ENCODE data around the gene JARID2. TPM values are rescaled to one million over a fixed set of nuclear protein-coding genes. Genes with fewer than 3 reads are reported as not detected.

JARID2 gene
- polyA plus RNA-seq, 1 donor: 13.1 TPM

DNA sequence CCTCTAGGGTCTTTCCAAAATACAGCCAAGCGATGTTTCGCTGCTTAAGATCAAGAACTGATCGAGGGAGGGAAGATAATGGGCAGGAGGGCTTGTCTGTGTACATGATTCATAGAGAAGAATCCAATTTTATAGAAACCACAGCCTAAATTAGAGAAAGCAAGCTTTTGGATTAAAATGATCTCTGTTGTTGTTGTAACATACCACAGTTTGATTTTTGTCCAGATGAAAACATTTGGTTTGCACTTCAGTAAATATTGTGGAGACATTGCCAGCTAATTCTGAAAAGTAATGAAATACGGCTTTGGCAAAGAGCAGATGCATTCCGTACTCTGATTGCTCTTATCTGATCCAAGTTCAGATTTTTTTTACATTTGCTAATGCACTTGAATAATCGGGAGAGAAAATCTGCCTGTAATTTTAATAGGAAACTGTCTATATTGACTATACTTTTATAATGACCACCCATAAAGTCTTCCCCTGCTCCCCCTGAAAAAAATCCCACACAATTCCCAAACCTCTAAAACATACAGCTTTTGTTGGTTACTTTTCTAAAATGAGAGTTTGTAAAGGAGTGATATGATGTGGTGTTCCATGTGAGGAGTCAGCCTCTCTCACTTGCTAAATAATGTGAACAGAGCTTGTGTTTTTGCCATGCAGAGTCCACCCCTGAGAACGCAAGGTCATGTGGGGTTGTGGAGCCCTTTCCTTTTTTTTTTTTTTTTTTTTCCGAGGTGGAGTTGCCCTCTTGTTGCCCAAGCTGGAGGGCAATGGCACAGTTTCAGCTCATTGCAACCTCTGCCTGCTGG, 217.1 kb downstream of the JARID2 start:
- DNase-seq (ENCODE audit: low read depth): peak; percentile 31

DNA sequence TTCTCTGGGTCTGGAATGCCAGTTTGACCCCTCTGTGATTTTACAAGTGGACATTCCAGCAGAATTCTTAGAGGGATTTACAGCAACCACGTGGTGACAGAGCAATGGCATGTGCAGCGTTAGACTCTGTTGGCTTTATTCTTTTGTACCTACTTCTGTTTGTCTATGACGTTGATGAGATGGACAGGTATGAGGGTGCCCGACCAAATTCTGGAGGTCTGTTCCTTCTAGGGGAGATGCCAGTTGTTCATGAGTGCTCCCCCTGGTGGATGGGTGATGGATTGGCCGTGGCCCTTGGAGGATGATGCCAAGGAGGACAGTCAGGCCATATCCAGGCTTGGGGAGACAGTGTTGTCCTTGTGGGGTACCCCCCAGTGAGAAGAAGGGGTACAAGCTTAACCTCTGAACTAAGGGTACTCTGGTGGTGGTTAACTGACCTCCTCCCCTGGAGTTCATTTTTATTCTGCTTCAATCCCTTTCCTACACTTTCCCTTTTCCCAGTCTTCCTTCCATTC, 218.4 kb downstream of the JARID2 start:
- DNase-seq (ENCODE audit: low read depth): no peak

DNA sequence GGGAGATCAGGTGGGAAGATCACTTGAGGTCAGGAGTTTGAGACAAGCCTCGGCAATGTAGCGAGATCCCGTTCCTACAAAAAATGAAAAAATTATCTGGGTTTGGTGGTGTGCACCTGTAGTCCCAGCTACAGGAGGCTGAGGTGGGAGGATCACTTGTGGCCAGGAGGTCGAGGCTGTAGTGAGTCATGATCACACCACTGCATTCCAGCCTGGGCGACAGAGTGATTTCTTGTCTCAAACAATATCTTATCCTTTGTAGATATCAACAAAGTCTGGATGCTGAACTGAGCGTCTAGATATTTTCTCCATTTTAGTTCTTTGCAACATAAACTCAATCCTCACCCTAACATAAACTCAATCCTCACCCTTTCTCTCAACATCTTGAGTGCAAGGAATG, 219.3 kb downstream of the JARID2 start:
- DNase-seq (ENCODE audit: low read depth): no peak

DNA sequence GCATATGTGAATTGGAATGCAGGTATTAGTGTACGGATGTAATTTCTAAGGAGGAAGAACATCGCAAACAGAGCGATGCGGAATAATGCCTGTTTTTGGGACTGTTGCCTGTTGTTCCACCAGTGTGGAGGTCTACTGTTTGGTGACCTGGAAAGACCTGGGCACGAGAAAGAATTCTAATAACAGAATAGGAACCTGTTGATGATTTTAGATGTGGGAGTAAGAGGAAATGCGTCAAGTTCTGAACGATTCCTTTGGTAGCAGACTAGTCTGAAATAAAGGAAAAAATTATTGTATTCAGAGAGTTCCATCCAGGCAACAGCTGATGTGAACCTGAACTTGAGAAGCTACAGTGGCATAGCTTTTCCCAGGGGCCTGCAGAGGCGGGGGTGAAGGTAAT, 224.9 kb downstream of the JARID2 start:
- no peak for DNase-seq (ENCODE audit: low read depth)

DNA sequence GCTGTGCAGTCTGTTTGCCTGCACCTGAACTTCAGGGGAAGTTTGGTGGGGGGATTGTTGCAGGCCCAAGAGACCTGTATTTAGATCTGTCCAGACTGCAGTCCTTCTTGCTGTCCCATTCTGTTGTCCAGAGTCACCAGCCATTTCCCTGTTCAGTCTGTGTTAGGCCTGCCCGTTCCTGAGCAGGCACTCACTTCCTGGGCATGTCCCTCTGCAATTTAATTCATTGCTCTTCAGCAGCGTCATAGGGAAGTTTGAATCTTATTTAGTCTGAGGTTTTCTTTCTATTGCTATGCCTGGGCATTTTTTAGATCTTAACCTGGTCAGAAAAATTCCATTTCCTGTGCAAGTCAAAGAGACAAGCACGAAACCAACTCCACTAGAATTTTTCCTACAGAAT, 226.8 kb downstream of the JARID2 start:
- no peak for DNase-seq (ENCODE audit: low read depth)

DNA sequence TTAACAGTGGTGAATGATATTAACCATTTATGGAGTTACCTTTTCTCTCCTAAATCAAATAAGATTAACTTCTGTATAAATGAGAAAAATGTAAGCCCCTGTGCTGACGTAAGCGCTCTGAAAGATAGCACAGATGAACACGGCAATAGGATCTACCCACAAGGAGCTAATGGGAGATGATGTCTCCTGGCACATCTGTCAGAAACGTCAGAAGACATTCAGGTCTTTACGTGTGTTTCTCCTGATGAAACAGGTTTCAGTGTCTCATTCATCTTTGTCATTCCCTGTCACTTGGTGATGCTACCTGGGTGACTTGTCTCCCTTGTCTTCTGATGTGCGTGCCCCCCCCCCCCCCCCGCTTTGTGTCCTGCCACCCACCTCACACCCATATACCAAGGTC, 227.3 kb downstream of the JARID2 start:
- DNase-seq (ENCODE audit: low read depth): no peak

DNA sequence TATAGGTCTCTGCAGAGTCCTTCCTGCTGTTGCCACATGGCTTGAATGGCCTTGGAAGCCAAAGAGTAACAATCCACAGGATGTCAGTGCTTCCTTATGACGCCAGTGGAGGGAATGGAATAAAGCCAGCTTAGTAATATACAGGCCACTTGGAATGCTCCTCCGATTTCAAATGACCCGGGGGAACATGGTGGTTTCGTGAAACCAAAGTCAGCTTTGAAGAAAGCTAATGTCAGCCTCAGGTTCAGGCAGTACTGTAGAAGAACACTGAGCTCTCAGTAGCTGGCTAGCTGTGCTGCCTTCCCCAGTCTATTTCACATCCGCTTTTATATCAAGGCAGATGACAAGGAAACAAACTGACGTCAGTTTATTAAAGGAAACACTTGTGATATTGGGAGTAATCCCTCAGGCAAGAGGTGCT, 227.9 kb downstream of the JARID2 start:
- DNase-seq (ENCODE audit: low read depth): no peak

DNA sequence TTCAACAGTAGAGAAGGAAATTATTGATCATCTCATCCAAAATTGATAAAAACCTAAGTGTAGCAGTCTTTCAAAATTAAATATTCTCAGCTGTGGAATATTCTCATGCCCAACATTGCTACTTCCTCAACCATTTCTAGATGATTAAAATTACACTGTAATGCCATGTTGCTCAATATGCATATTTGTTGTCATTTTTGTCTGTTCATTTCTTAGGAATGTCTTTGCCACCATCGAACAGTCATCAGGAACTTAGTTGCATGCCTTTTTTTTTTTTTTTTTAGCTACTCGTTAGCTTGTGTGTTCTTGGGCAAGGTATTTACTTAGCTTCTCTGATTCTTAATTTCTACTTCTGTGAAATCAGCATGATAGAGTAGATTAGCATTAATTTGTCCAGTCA, 228.3 kb downstream of the JARID2 start:
- no peak for DNase-seq (ENCODE audit: low read depth)

DNA sequence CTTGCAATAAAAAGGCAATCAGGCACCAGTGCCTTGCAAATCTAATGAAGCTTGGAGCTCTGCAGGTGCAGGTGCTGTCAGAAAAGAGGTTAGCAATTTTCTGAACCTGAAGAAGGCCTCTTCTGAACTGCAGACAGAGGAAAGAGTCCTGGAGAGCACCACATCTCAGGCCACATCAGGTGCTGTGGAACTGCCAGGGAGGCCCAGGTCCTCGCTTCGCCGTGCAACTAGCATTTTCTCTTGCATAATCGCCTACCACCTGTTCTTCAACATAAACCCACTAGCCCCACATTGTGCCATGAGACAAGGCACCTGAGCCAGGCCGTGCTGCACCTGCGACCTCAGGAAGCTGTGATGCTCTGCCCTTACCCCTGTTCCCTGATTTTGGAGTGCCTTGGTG, 229.4 kb downstream of the JARID2 start:
- DNase-seq (ENCODE audit: low read depth): no peak

DNA sequence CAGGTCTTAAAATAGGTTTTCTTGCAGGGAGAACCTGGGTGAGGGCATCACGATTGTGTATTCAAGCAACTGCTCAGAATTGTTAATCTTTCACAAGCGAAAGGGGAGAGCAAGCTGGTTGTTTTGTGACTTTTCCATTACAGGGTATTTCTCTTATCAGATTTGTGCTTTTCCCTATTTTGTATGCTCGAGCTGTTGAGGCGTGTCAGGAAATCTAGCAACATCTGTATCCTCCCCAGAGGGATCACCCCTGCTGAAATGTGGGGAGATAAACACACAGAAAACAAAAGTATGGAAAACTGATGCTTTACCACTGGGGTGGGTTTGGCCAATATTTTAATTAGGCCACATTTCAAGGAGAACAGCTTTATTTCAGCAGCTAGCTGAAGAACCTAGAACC, 230.0 kb downstream of the JARID2 start:
- no peak for DNase-seq (ENCODE audit: low read depth)

DNA sequence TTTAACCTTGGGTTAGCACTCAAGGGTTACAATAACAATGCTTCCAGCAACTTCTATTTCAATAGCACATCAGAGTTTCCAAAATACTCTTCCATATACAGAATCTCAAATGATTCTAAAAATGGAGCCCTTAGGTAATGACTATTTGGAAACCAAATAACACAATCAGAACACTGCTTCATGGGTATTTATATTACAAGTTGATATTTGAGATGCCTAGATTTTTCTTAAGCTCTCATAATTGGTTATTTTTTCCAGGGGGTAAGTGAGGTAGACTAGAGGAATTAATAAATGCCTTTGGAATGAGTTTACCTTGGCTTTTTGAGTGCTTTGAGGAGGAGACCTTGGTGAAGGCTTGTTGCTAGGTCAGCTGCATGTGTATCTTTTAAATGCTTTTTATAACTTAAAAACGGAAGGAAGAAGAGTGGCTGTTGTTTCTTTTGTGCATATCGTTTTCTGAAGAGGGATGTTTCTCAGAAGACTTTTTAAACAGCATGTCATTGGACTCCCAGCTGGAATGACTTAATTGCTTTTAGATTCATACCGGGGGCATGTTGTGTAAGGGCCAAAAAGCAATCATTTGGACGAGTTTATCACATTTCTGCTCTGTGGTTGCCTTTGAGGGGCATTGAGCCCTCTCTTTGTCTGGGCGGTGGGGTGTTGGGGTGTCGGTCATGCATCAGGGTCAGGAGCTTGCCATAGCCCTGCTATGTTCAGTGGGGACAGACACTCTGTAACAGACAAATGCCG, 230.9 kb downstream of the JARID2 start:
- no peak for DNase-seq (ENCODE audit: low read depth)

DNA sequence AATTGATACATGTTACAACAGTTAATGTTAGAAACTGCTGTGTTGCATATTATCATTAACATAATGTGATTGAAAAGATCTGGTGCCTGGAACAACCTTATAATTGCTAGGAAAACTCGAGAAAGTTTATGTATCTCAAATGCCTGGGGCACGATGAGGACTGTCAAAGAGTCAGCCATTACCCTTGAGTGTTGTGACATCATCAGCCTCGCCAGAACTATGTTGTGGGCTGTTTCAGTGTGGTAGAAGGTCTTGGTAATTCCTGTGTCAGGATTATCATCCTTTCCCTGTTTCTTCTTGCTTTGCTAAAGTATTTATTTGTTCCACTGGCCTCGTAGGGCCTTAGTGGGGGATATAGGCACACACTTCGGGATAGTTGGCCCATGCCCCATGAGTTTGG, 231.9 kb downstream of the JARID2 start:
- no peak for DNase-seq (ENCODE audit: low read depth)

DNA sequence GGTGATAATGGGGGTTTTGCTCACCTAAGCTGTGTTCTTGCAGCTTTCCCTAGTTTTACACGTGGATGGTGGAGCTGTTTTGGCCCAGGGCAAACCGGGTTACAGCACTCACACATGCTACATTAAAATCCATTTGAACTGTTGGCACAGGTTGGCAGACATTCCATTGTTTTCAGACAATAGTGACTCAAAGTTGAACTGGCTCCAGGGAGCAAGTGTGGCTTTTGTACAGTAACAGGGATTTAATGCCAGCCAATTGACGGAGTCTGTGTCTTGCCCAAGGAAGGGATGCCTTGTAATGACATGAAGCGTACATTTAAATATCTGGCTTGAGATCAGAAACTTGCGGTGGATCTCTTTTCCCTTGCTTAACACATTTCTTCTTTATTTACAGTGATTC, 233.9 kb downstream of the JARID2 start:
- DNase-seq (ENCODE audit: low read depth): no peak

DNA sequence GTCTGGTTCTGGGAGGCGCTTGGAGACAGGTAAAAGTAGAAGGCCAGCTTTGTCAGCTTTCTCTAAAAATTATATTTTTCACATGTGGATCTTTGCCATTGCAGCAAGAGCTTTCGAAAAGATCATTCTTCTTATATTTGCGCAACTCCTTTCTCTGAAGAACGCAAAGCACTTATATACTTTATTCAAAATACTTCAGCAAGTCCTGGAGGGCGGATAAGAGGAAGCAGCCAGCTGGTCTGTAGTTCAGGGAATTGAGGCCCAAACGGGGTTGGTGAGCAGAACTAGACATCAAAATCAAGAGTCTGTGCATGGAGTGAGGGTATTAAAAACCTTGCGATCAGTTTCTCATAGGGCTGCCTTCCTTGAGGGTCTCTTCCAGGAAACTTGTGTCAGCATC, 234.7 kb downstream of the JARID2 start:
- no peak for DNase-seq (ENCODE audit: low read depth)

DNA sequence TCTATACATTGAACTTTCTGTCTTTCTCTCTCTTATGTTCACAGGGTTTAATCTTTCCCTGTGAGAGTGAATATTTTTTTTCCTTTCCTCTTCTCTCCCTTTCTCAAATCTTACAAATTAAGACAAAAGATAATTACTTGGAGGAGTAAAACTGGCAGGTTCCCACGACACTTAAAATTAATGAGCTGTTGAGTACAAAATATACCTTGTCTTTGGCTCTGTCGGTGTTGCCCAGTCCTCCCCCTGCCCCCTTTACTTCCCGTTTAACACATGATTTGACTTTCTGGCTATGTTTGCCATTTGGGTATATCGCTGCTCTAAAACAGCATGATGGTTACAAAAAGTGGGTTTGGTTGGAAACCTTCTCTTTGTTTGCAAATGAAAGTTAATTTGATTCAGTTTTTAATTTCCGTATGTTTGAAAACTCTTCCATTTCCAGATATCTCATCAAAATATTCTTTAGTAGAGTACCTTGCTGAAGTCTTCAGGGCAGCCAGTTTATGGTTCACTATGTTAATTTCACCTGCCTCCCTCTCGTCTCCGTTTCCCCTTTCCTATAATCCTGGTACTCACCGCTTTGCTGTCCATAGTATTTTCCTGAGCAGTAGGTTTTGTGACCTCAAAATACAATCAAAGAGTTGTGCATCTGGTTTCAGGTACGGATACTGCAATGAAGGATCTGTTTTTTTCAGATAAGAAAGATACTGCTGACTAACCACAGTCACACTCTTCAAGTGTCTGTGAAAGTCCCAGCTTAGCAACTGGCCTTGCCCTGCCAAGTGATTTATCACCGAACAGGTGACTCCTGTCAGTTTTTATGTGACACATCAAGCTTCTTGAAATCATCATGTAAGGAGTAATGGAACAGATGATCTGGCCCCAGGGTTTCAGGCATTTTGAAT, 235.8 kb downstream of the JARID2 start:
- DNase-seq (ENCODE audit: low read depth): no peak

DNA sequence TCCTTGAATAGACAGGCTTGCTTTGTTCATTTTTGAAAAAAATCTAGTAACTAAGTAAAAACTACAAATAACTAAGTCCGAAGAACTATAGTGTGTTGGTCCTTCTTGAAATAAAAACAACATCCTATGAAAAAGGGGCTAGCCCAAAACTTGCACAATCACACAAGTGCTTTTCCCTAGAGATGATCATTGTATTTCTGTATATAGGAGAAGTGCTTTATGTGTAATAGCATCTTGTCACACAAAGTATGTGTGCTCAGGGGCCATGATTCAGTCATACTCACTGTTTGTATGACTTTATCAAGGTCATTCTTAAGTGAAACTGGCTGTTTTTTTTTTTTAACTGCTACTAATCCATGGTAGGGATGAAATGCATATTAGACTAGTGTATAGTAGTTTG, 237.2 kb downstream of the JARID2 start:
- DNase-seq (ENCODE audit: low read depth): no peak

DNA sequence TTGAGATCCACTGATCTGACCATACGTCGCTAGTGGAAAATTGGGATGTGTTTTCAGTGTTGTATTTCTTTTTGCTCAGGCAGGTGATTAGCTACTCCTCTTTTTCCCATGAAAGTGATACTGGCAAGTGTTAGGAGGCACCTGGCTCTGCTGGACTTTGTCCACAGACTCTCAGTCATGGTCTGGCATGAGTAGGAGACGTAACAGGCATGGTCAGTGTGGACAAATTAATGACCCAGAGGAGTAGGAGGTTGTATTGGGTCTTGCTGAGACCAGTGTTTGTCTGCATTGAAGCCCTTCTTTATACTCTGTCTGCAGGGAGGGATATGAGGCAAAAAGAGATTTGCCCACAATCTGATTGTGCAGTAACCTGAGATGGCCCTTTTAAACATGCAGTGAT, 238.3 kb downstream of the JARID2 start:
- no peak for DNase-seq (ENCODE audit: low read depth)

DNA sequence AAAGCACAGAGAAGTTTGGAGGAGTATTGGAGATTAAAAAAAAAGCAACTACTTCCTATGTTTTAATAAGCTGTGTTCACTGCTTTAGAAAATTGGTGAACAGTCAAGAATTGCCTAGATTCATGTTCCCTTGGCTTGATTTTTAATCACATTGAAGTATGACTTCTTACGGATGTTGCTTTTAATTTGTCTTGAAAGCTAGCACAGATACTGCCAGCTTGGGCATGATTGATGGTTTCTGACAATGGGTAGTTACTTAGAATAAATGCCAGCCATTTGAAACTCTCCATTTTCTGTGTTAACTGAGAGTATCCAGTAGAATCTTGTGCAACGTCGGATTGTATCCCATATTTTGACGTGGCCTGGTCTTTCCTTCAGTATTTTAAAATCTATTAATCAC, 239.0 kb downstream of the JARID2 start:
- no peak for DNase-seq (ENCODE audit: low read depth)

DNA sequence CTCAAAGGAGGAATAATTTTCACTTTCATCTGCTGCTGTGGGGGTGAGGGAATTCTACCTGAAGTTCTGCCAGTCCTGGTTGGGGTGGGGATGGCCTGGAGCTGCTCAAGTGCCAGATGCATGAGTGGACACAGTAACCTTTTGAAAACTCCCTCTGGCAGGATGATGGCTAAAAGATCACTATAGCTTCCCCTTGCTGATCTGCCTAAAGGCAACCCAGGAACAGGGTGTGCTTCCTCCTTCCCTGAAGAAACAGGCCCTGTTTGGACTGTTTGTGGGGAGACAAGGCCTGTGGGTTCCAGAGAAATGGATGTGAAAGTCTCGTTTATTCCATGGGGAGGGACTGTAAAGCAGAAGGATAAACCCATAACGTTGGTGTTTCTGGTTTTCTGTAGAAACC, 240.1 kb downstream of the JARID2 start:
- DNase-seq (ENCODE audit: low read depth): no peak

DNA sequence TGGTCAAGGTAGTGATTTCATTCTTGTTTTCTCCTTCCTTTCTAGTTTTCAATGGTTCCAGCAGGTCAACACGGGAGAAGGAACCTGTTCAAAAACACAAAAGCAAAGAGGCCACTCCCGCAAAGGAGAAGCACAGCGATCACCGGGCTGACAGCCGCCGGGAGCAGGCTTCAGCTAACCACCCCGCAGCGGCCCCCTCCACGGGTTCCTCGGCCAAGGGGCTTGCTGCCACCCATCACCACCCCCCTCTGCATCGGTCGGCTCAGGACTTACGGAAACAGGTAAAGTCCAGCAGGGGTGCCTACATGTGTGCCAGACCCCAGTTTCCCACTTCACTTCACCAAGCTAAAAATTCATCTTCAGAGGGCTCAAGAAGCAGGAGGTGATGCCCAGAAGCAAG, 241.4 kb downstream of the JARID2 start:
- DNase-seq (ENCODE audit: low read depth): no peak

DNA sequence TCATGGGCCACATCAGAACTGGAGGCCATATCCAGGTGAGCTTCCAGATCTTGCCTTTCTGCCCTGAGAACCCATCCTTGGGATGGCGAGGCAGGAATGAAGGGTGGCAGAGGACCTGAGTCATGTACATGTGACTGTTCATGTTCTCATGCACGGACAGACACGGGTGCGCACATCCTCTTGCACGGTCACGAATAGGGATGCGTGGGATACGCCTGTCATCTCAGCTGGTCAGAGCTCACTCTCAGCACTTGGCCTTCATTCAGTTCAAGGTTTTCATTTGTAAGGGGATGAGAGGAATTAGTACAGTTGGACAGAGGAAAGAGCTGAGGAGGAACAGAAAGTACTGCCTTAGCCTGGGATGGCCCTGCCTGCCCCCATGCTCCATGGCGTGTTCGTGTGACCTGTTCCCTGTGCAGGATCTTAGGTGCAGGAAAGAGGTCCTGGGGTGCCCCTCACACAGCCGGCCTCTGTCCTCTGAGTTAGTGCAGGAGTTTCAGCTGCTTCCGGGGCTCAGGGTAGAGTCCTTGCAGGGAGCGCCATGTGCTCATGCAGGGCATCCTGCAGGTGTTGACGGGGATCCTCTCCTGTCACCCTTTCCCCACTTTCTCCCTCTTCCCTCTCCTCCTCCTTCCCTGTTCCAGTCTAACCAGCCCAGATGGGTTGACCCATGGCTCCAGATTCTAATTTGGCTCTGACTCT, 243.5 kb downstream of the JARID2 start:
- DNase-seq (ENCODE audit: low read depth): no peak

Data from forelimb muscle (tissue), 1 donor.